Caki2 (cell line): ENCODE data around the gene MYH16. TPM values are rescaled to one million over a fixed set of nuclear protein-coding genes. Genes with fewer than 3 reads are reported as not detected.
"Not testable (repeated sequence)": the region's sequence is repeated elsewhere in the genome, so short reads cannot be mapped to it uniquely, and the experiment has no call there.

Experiments used
- DNase-seq: peaks from one replicate; pipeline ENCODE4 v3.0.0-alpha.2; 2015; ENCODE audit warnings: low read depth
- in situ Hi-C: cut with HindIII; loops from 2 replicates; pipeline ENCODE4 v1.10.0; 2016; ENCODE audit warnings: low sequenced_read_pairs, low pct_unique_long_range_greater_than_20kb, mixed read lengths
- total RNA-seq: library from RNA; depleted of rRNA; stranded (reverse); fragments of >200 nt; shearing (Covaris generic); gene quantifications from 2 replicates; pipeline ENCODE4 v1.2.3, GENCODE V29; 2014; ENCODE audit warnings: low replicate concordance

MYH16 gene
- total RNA-seq, 1 experiment from 2014 or later: 0.24 TPM

DNA sequence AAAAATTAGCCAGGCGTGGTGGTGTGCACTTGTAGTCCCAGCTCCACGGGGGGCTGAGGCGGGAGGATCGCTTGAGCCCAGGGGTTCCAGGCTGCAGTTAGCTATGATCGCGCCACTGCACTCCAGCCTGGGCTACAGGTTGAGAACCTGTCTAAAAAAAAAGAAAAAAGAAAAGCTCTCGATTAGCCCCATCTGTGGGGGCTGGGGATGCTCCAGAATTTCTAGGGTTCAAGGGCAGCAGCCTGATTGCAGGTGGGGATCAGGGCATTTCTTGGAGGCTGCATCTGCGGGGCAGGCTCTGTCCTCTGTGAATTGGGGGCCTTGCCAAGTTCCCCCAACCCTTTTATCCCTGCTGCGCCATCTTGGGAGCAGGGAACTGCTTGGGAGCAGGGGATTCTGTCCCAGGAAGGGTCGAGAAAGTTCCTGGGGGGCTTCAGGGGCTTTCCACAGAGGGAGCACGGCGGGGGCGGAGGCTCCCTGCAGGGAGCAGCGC lies 52.4 kb downstream of the MYH16 start:
- in situ Hi-C loops: no loop called here
- DNase-seq: no peak

DNA sequence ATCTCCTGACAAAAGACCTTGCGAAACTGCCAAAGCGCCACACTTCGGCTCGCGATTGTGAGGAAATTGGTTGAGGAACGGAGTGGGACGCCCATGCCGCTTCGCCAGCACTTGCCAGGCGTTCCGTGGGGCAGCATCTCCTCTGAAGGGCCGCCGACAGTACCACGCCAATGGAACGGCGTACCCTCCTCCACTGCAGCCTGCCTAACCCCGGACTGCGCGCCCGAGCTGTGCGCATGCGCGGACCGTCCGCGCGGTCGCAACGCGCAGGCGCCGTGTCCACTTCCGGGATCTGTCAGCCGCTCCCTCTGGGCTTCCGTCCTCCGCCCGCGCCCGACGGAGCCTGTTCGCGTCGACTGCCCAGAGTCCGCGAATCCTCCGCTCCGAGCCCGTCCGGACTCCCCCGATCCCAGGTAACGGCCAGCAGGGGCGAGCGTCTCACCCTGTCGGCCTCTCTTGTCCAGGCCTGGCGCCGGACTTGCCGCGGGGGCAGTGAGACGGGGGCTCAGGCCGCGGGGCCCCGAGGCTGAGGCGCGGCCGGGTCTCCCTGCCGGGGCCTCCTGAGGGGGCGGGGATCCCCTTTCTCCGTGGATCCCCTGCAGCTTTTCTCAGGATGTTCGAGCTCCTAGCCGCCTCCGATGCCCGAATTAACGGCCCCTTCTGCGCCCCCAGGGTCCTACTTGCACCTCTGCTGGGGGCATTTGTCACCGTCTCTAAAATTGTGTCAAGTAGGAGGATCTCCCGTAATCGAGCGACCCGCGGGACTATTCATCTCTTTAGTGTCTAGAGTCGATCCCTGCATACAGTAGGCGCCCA lies 53.2 kb downstream of the MYH16 start, which contains the start of gene ARPC1A:
Gene ARPC1A (plus strand): TSS at position 307 of the 816 bp plus-strand sequence. CDS start 7,456 bp downstream, outside the sequence.
- in situ Hi-C loops: no loop called here
- DNase-seq: peak; percentile 87

DNA sequence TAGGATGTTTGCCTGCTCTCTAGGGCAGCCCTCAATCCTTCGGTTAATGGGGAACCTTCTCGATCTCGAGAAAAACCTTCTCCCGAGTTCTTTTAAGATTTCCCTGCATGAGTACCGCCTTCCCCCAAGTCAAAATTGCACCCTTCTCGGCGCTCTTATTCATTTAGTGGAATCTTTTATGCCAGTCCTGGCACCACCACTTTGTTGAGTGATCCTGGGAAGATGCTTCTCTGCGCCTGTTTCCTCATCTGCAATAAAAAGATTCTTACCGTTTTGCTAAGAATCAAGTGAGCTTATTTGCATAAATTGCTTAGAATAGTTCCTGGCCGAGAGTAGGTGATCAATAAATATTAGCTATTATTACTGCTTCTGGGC lies 53.8 kb downstream of the MYH16 start:
- in situ Hi-C loops: no loop called here
- DNase-seq: no peak

DNA sequence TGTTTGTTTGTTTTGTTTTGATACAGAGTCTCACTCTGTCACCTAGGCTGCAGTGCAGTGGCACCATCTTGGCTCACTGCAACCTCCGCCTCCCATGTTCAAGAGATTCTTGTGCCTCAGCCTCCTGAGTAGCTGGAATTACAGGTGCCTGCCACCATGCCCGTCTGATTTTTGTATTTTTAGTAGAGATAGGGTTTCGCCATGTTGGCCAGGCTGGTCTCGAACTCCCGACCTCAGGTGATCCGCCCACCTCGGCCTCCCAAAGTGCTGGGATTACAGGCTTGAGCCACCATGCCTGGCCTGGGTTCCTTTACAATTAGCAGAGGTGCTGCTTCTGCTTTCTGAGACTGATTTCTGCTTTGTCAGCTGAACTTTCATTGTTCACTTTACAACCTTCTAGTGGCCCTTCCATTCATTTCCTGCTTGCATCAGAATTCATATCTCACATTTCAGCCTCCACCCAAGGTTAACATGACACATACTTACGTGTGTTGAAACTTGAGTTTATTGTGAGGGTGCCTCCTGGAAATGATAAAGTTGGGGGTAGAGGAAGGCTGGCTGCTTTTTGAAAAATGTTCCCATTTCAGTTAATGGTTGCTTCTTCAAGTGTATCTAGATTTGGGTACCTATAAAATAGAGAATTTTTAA lies 57.8 kb downstream of the MYH16 start:
- DNase-seq: peak; percentile 65
- in situ Hi-C loops: not testable (repeated sequence)

DNA sequence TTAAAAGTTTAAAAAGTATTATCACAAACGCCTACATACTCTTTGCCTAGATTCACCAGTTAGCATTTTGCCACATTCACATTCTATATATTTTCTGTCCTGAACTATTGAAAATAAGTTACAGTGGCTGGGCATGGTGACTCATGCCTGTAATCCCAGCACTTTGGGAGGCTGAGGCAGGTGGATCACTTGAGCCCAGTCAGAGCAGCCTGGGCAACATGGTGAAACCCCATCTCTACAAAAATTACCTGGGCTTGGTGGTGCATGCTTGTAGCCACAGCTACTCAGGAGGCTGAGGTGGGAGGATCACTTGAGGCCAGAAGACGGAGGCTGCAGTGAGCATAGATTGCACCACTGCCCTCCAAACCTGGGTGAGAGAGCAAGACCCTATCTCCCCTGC lies 58.4 kb downstream of the MYH16 start:
- in situ Hi-C loops: no loop called here
- DNase-seq: no peak

DNA sequence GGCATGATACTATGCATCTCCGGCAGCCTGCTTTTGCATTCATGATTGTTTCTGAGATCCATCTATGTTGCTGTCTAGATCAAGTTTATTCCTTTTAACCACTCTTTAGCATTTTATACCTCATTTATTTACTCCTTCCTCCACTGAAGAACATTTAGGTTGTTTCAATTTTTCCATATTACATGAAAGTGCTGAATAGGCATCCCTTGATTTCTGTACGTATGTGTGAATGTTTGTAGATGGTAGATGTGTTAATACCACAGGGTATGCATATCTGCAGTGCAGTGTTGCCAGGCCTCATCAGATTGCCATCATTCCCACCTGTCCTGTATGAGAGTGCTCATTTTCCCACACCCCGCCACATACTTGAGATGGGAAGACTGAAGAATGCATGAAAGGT lies 67.0 kb downstream of the MYH16 start:
- in situ Hi-C loops: no loop called here
- DNase-seq: no peak

DNA sequence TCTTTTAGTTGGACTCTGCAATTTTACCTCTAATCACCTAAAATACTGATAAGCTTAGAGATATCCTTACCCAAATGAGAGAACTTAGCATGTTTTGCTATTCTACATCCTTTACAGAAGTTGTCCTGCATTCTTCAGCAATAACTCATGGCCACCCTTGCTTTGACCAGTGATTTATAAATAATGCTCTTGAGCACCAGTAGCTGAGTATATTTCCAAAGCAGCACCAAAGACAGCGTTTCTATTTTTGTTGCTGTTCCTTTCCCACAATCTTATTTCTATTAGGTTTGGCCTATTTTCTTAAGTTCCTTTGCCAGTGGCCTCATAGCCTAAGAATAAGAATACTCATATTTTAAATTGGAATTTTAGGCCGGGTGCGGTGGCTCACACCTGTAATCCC lies 68.0 kb downstream of the MYH16 start:
- in situ Hi-C loops: no loop called here

DNA sequence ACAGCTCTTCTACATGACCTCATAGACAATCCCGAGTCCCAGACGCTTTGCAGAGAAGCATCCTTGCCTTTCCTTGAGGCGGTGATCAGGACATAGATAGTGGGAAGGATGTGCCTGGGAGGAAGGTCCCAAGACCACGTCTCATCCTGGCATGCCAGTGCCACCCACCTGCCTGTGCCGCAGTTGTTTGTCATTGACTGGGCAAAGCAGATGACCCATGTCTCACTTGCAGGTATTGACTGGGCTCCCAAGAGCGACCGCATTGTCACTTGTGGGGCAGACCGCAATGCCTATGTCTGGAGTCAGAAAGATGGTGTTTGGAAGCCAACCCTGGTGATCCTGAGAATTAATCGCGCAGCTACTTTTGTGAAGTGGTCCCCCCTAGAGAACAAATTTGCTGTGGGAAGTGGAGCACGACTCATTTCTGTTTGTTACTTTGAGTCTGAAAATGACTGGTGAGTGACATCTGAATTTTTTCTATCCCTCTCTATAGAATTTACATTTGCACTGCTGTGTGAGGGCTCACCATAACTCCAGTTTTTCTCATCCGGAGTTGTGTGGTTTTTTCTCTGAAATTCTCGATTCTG lies 71.5 kb downstream of the MYH16 start:
- in situ Hi-C loops: no loop called here
- DNase-seq: no peak

More for the DNA sequence above, 68.0 kb downstream of the MYH16 start:
- DNase-seq: no peak

DNA sequence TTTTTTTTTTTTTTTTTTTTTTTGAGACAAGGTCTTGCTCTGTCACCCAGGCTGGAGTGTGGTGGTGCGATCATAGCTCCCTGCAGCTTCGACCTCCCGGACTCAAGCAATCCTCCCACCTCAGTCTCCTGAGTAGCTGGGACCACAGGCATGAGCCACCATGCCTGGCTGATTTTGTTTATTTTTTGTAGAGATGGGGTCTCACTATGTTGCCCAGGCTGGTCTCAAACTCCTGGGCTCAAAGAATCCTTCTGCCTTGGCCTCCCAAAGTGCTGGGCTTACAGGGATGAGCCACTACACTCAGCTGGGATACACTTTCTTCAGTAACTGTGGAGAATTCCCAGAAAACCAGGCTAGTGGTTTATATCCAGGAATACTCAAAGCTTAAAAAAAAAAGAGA lies 78.0 kb downstream of the MYH16 start:
- DNase-seq, in situ Hi-C loops: not testable (repeated sequence)

DNA sequence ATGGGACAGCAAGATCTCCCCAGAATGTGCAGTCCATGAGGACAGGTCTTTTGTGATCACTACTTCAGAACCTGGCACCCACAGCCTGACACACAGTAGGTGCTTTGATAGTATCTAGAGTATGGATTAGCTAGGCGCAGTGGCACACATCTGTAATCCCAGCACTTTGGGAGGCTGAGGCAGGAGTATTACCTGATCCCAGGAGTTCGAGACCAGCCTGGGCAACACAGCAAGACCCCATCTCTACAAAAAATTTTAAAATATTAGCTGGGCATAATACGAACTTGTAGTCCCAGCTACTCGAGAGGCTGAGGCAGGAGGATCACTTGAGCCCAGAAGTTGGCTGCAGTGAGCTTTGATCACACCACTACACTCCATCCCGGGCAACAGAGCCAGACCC lies 79.6 kb downstream of the MYH16 start:
- no peak for DNase-seq
- in situ Hi-C loops: no loop called here

DNA sequence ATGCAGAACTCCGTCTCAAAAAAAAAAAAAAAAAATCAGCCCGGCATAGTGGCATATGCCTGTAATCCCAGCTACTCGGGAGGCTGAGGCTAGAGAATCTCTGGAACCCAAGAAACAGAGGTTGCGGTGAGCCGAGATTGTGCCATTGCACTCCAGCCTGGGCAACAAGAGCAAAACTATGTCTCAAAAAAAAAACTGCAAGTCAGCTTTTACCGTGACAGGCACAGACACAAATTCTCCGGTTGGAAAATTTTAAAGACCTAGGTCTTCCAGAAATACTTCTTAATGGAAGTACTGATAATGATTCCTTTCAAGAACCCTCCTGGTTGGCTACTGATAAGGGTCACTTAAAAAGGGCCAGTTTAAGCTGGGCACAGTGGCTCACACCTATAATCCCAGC lies 82.5 kb downstream of the MYH16 start:
- in situ Hi-C loops: no loop called here
- DNase-seq: no peak

DNA sequence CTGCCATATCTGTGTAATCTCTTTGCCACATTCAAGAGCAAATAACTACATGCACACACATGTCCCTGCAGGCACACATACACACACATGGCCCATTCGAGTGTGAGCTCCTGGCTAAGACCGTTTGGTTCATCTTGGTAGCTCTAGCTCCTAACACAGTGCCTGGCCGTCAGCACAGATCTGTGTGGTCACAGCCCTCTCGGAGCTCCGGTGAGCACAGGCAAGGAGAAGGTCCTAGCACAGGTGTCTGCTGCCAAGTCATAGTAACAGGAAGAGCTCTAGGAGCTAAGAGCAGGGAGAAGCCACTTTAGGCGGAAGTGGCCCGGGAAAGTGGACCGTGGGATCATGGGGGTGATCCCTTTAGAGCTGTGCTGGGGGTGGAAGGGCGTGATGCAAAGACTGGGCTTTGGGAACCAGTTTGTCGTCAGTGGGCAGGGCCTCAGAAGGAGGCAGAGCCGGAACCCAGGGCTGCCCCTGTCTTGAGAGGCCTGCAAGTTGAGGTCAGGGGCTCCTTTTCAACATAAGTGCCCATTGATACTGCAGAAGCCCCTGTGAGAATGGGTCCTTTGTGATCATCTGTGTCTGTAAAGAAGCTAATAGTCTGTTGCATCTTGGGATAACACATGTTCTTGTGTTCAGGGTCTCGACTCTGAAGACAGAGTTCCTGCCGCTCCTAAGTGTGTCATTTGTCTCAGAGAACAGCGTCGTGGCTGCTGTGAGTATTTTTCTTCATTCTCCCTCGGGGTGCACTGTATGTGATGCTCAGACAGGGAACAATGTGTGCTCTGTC lies 85.3 kb downstream of the MYH16 start:
- in situ Hi-C loops: no loop called here

DNA sequence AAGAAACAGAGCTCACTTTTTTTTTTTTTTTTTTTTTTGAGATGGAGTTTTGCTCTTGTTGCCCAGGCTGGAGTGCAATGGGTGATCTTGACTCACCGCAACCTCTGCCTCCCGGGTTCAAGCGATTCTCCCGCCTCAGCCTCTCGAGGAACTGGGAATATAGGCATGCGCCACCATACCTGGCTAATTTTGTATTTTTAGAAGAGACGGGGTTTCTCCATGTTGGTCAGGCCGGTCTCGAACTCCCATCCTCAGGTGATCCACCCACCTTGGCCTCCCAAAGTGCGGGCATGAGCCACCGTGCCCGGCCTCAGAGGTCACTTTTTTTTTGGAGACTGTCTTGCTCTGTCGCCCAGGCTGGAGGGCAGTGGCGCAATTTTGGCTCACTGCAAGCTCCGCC lies 85.9 kb downstream of the MYH16 start:
- in situ Hi-C loops, DNase-seq: not testable (repeated sequence)

More for the DNA sequence above, 85.3 kb downstream of the MYH16 start:
- no peak for DNase-seq

DNA sequence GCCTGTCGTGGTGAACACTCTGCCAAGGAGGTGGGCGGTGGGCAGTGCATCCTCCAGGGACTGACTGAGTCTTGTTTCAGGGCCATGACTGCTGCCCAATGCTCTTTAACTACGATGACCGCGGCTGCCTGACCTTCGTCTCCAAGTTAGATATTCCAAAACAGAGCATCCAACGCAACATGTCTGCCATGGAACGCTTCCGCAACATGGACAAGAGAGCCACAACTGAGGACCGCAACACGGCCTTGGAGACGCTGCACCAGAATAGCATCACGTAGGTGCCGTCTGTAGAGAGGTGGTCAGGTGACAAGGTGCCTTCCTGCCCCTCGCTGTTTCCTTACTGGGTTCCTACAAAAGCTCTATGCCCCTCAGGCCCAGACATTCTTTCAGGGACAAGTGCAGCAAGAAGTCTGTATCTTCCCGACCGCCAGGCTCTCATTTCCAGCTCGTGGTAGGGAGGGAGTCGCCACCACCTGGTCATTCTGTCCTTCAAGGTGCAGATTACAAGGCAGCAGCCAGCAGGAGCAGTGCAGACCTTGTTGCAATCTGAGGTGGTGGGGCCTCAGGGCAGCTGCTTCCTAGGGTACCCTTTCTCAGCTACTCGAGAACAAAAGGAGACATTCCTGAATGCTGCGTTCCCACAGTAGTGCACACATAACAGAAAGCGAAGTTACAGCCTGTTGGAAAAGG lies 87.0 kb downstream of the MYH16 start:
- in situ Hi-C loops: no loop called here

More for the DNA sequence above, 87.0 kb downstream of the MYH16 start:
- DNase-seq: no peak
